ENCODE data around the gene ATP2B2.

Gene ATP2B2

GRCh38 chr3:10448544-10448943 is 56.8 kb downstream of the ATP2B2 start:
- no peak for DNase-seq
- H3K79me2 ChIP-seq (ENCODE audit: insufficient read depth, low read length) = no peaks in the 10 kb centered on the region
- no peak overlapping the region for H3K4me2 ChIP-seq (ENCODE audit: insufficient read depth, low read length)
- no peaks in the 10 kb centered on the region for H4K20me1 ChIP-seq (ENCODE audit: insufficient read depth, low read length)
- no peaks in the 10 kb centered on the region for H3K36me3 ChIP-seq (ENCODE audit: insufficient read depth, low read length)
- no peak overlapping the region for H3K9ac ChIP-seq (ENCODE audit: low read depth, low read length)
- TF ChIP-seq EZH2 (IDR thresholded peaks at IDR 0.05; ENCODE audit: borderline replicate concordance, low read depth, low read length, severe bottlenecking) (no peak), CTCF (IDR thresholded peaks at IDR 0.05; ENCODE audit: borderline replicate concordance, extremely low read depth, low read length, poor library complexity, severe bottlenecking) (no peak)
- H3K27ac ChIP-seq (ENCODE audit: low read length) = no peak overlapping the region
- no peaks in the 10 kb centered on the region for H3K9me3 ChIP-seq (ENCODE audit: insufficient read depth, low read length, severe bottlenecking)
- ATAC-seq (ENCODE audit: insufficient read depth, low read depth) = no peak
- H2AFZ ChIP-seq (ENCODE audit: low read depth, low read length) = no peak overlapping the region
- no peak overlapping the region for H3K4me3 ChIP-seq (ENCODE audit: low read depth in 1 of 2, low read length in 2 of 2)
- H3K4me1 ChIP-seq (ENCODE audit: insufficient read depth, low read length) = no peaks in the 10 kb centered on the region
- H3K27me3 ChIP-seq (ENCODE audit: insufficient read depth, low read length, poor library complexity) = no peaks in the 10 kb centered on the region

- H4K20me1 ChIP-seq (ENCODE audit: insufficient read depth, low read length) = no peaks in the 10 kb centered on the region
- no peak overlapping the region for H3K27ac ChIP-seq (ENCODE audit: low read length)
- ATAC-seq (ENCODE audit: insufficient read depth, low read depth) = no peak
- no peak overlapping the region for H3K4me3 ChIP-seq (ENCODE audit: low read depth in 1 of 2, low read length in 2 of 2)
- no peak overlapping the region for H3K9ac ChIP-seq (ENCODE audit: low read depth, low read length)
- no peaks in the 10 kb centered on the region for H3K4me1 ChIP-seq (ENCODE audit: insufficient read depth, low read length)
- no peaks in the 10 kb centered on the region for H3K36me3 ChIP-seq (ENCODE audit: insufficient read depth, low read length)
- H3K27me3 ChIP-seq (ENCODE audit: insufficient read depth, low read length, poor library complexity) = no peaks in the 10 kb centered on the region
- no peak overlapping the region for H3K4me2 ChIP-seq (ENCODE audit: insufficient read depth, low read length)
- H2AFZ ChIP-seq (ENCODE audit: low read depth, low read length) = no peak overlapping the region
- TF ChIP-seq EZH2 (IDR thresholded peaks at IDR 0.05; ENCODE audit: borderline replicate concordance, low read depth, low read length, severe bottlenecking) = no peak
- no peak for TF ChIP-seq CTCF (IDR thresholded peaks at IDR 0.05; ENCODE audit: borderline replicate concordance, extremely low read depth, low read length, poor library complexity, severe bottlenecking)
- DNase-seq = no peak
- H3K9me3 ChIP-seq (ENCODE audit: insufficient read depth, low read length, severe bottlenecking) = no peaks in the 10 kb centered on the region
- no peaks in the 10 kb centered on the region for H3K79me2 ChIP-seq (ENCODE audit: insufficient read depth, low read length)
Observed at GRCh38 chr3:10447527-10448260, 57.7 kb downstream of the ATP2B2 start.

- Histone ChIP-seq H3K4me3 (ENCODE audit: low read depth in 1 of 2, low read length in 2 of 2) (no peak overlapping the region), H3K4me1 (ENCODE audit: insufficient read depth, low read length) (no peaks in the 10 kb centered on the region), H4K20me1 (ENCODE audit: insufficient read depth, low read length) (no peaks in the 10 kb centered on the region), H2AFZ (ENCODE audit: low read depth, low read length) (no peak overlapping the region), H3K9me3 (ENCODE audit: insufficient read depth, low read length, severe bottlenecking) (no peaks in the 10 kb centered on the region), H3K79me2 (ENCODE audit: insufficient read depth, low read length) (no peaks in the 10 kb centered on the region), H3K36me3 (ENCODE audit: insufficient read depth, low read length) (no peaks in the 10 kb centered on the region), H3K4me2 (ENCODE audit: insufficient read depth, low read length) (no peak overlapping the region), H3K27ac (ENCODE audit: low read length) (no peak overlapping the region), H3K9ac (ENCODE audit: low read depth, low read length) (no peak overlapping the region), H3K27me3 (ENCODE audit: insufficient read depth, low read length, poor library complexity) (no peaks in the 10 kb centered on the region)
- no peak for DNase-seq
- no peak for TF ChIP-seq EZH2 (IDR thresholded peaks at IDR 0.05; ENCODE audit: borderline replicate concordance, low read depth, low read length, severe bottlenecking)
- no peak for TF ChIP-seq CTCF (IDR thresholded peaks at IDR 0.05; ENCODE audit: borderline replicate concordance, extremely low read depth, low read length, poor library complexity, severe bottlenecking)
- no peak for ATAC-seq (ENCODE audit: insufficient read depth, low read depth)
Observed at GRCh38 chr3:10447110-10447509, 58.3 kb downstream of the ATP2B2 start.
